Suprapubic skin (tissue), 4 donors: ENCODE measurements around the gene ZFAND2B. TPM values are rescaled to one million over a fixed set of nuclear protein-coding genes. Genes with fewer than 3 reads are reported as not detected.
A peak's percentile ranks its signal among the peaks of the same experiment; 100 is the strongest.

ENCODE experiments used
- DNase-seq, 2 donors: peaks; one replicate each; pipeline ENCODE4 v3.0.0-alpha.2; 2019; ENCODE audit warnings: low spot score in 2 of 2
- H3K27ac ChIP-seq: fragments of 200-600 bp; sonication (generic); one replicate; pipeline ENCODE4 v1.5.1; 2019
- H3K27me3 ChIP-seq: fragments of 200-600 bp; sonication (generic); one replicate; pipeline ENCODE4 v1.5.1; 2019
- H3K36me3 ChIP-seq: fragments of 200-600 bp; sonication (generic); one replicate; pipeline ENCODE4 v1.5.1; 2019
- H3K4me1 ChIP-seq: fragments of 200-600 bp; sonication (generic); one replicate; pipeline ENCODE4 v1.5.1; 2019
- H3K4me3 ChIP-seq: fragments of 200-600 bp; sonication (generic); one replicate; pipeline ENCODE4 v1.5.1; 2019; ENCODE audit warnings: mild to moderate bottlenecking
- H3K9me3 ChIP-seq: fragments of 200-600 bp; sonication (generic); one replicate; pipeline ENCODE4 v1.5.1; 2019
- CTCF ChIP-seq, 2 donors: fragments of 200-600 bp in 1 of 2; fragments of 450-650 bp in 1 of 2; sonication (generic) in 1 of 2; IDR thresholded peaks; one replicate each; pipeline ENCODE4 v1.5.1; 2016 to 2019; ENCODE audit warnings: antibody characterized with exemption in 2 of 2, mild to moderate bottlenecking in 1 of 2, moderate library complexity in 1 of 2
- EP300 ChIP-seq: sonication (generic); formaldehyde crosslinking; IDR thresholded peaks from one replicate; pipeline ENCODE4 v1.6.1; 2017; ENCODE audit warnings: antibody characterized with exemption
- POLR2A ChIP-seq, 2 donors: fragments of 450-650 bp; IDR thresholded peaks; one replicate each; pipeline ENCODE4 v1.6.1; 2017; ENCODE audit warnings: antibody characterized with exemption in 2 of 2, mild to moderate bottlenecking in 2 of 2, moderate library complexity in 2 of 2
- POLR2AphosphoS5 ChIP-seq, 3 donors: sonication (generic); formaldehyde crosslinking; IDR thresholded peaks; one replicate each; pipeline ENCODE4 v1.6.1; 2017; ENCODE audit warnings: antibody characterized with exemption in 3 of 3
- WGBS: methylation state at CpG from one replicate; pipeline ENCODE4 v1.1.5; 2018; 5-methylcytosine and 5-hydroxymethylcytosine counted together
- total RNA-seq, 4 donors: library from RNA; depleted of rRNA; stranded (reverse); fragments of >200 nt; gene quantifications; one replicate each; pipeline ENCODE4 v1.1.0, GENCODE V29; 2016

Gene ZFAND2B
- total RNA-seq, 4 donors from 2014 or later: 48.1 to 84.7 (median 64.4) TPM

- TF ChIP-seq CTCF (IDR thresholded peaks at IDR 0.05) (no peak), EP300 (no peak), POLR2AphosphoS5 (IDR thresholded peaks at IDR 0.05) (no peak), POLR2A (IDR thresholded peaks at IDR 0.05) (no peak)
- Histone ChIP-seq H3K36me3 (peaks cover 53% of the 10 kb centered on the region), H3K9me3 (no peaks in the 10 kb centered on the region), H3K27ac (no peak overlapping the region), H3K4me1 (peaks cover 33% of the 10 kb centered on the region), H3K27me3 (no peaks in the 10 kb centered on the region), H3K4me3 (peak overlapping the region; percentile 85)
- peak in 1 of 2 donors; percentile 56 for DNase-seq
- WGBS: 91% methylated on average over 4 of the region's 9 CpGs
These were observed 26.7 kb upstream of the ZFAND2B start for GRCh38 chr2:219179601-219180465.

GRCh38 chr2:219180961-219181360 is 25.6 kb upstream of the ZFAND2B start:
- TF ChIP-seq POLR2AphosphoS5 (IDR thresholded peaks at IDR 0.05) (no peak), POLR2A (IDR thresholded peaks at IDR 0.05) (no peak), CTCF (IDR thresholded peaks at IDR 0.05) (no peak), EP300 (no peak)
- no peak overlapping the region for H3K27ac ChIP-seq
- peaks cover 54% of the 10 kb centered on the region for H3K36me3 ChIP-seq
- H3K27me3 ChIP-seq: no peaks in the 10 kb centered on the region
- peaks cover 22% of the 10 kb centered on the region for H3K4me1 ChIP-seq
- H3K9me3 ChIP-seq: no peaks in the 10 kb centered on the region
- peak in 1 of 2 donors; percentile 47 for DNase-seq
- no peak overlapping the region for H3K4me3 ChIP-seq
- WGBS: 92% methylated on average over 5 of the region's 5 CpGs

GRCh38 chr2:219181531-219181930 is 25.1 kb upstream of the ZFAND2B start:
- 98% methylated on average over 6 of the region's 6 CpGs for WGBS
- H3K27me3 ChIP-seq: no peaks in the 10 kb centered on the region
- no peaks in the 10 kb centered on the region for H3K9me3 ChIP-seq
- no peak overlapping the region for H3K27ac ChIP-seq
- no peak for TF ChIP-seq POLR2AphosphoS5 (IDR thresholded peaks at IDR 0.05)
- TF ChIP-seq EP300: no peak
- TF ChIP-seq CTCF (IDR thresholded peaks at IDR 0.05): no peak
- TF ChIP-seq POLR2A (IDR thresholded peaks at IDR 0.05): no peak
- peaks cover 54% of the 10 kb centered on the region for H3K36me3 ChIP-seq
- DNase-seq: peak in 1 of 2 donors; percentile 37
- H3K4me3 ChIP-seq: no peak overlapping the region
- peaks cover 18% of the 10 kb centered on the region for H3K4me1 ChIP-seq

GRCh38 chr2:219182331-219183150 is 24.0 kb upstream of the ZFAND2B start:
- H3K27ac ChIP-seq: no peak overlapping the region
- no peak overlapping the region for H3K4me3 ChIP-seq
- no peaks in the 10 kb centered on the region for H3K27me3 ChIP-seq
- peaks cover 18% of the 10 kb centered on the region for H3K4me1 ChIP-seq
- no peak for TF ChIP-seq CTCF (IDR thresholded peaks at IDR 0.05)
- no peak for TF ChIP-seq POLR2A (IDR thresholded peaks at IDR 0.05)
- TF ChIP-seq POLR2AphosphoS5 (IDR thresholded peaks at IDR 0.05): no peak
- no peak for TF ChIP-seq EP300
- H3K36me3 ChIP-seq: peaks cover 54% of the 10 kb centered on the region
- WGBS: 73% methylated on average over 7 of the region's 8 CpGs
- no peaks in the 10 kb centered on the region for H3K9me3 ChIP-seq
- peak in 1 of 2 donors; percentile 57 for DNase-seq
